ENCODE data around the gene SLC22A31. TPM values are rescaled to one million over a fixed set of nuclear protein-coding genes. Genes with fewer than 3 reads are reported as not detected.
"Not testable (repeated sequence)": the region's sequence is repeated elsewhere in the genome, so short reads cannot be mapped to it uniquely, and the experiment has no call there.

The SLC22A31 gene
- total RNA-seq, 2 donors from 2014 or later = 0.81 TPM; not detected in 1

DNA sequence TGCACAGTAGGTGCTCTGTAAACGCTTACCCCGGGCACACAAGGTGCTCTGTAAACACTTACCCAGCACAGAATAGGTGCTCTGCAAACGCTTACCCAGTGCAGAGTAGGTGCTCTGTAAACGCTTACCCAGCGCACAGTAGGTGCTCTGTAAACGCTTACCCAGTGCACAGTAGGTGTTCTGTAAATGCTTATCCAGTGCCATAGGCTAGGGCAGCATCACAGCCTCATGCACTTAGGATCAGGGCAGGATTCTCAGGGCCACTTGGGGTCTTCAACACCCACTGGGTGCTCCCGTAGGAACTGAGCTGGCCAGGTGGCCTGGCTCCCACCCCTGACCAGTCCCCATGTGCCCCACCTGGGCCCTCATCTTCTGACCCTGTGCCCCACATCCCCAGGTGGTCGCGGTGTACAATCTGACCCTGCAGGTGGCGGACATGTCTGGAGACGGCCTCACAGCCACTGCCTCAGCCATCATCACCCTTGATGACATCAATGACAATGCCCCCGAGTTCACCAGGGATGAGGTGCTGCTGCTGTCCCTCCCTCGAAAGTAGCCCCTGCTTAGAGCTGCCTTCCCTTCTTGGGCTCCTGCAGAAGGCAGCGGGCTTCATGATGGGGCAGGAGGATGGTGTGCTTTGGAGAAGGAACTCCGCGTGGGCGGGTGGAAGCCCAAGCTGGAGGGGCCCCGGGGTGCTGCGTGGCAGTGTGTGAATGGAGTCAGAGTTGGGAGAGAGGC lies 13.1 kb downstream of the SLC22A31 start:
- DNase-seq (ENCODE audit: low spot score) = no peak
- H3K27me3 ChIP-seq (replicated peaks; ENCODE audit: insufficient read depth) = no peaks in the 10 kb centered on the region
- TF ChIP-seq, protein P1, sequence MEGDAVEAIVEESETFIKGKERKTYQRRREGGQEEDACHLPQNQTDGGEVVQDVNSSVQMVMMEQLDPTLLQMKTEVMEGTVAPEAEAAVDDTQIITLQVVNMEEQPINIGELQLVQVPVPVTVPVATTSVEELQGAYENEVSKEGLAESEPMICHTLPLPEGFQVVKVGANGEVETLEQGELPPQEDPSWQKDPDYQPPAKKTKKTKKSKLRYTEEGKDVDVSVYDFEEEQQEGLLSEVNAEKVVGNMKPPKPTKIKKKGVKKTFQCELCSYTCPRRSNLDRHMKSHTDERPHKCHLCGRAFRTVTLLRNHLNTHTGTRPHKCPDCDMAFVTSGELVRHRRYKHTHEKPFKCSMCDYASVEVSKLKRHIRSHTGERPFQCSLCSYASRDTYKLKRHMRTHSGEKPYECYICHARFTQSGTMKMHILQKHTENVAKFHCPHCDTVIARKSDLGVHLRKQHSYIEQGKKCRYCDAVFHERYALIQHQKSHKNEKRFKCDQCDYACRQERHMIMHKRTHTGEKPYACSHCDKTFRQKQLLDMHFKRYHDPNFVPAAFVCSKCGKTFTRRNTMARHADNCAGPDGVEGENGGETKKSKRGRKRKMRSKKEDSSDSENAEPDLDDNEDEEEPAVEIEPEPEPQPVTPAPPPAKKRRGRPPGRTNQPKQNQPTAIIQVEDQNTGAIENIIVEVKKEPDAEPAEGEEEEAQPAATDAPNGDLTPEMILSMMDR (IDR thresholded peaks at IDR 0.05) = no peak

DNA sequence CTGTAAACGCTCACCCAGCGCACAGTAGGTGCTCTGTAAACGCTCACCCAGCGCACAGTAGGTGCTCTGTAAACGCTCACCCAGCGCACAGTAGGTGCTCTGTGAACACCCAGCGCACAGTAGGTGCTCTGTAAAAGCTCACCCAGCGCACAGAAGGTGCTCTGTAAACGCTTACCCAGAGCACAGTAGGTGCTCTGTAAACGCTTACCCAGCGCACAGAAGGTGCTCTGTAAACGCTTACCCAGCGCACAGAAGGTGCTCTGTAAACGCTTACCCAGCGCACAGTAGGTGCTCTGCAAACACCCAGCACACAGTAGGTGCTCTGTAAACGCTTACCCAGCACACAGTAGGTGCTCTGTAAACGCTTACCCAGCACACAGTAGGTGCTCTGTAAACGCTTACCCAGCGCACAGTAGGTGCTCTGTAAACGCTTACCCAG lies 13.7 kb downstream of the SLC22A31 start:
- H3K27me3 ChIP-seq (replicated peaks; ENCODE audit: insufficient read depth); DNase-seq (ENCODE audit: low spot score); H3K4me3 ChIP-seq; H3K36me3 ChIP-seq; H3K27ac ChIP-seq; ATAC-seq (ENCODE audit: insufficient number of reproducible peaks, low FRiP score, low read depth); H3K9me3 ChIP-seq; H3K4me1 ChIP-seq (ENCODE audit: control insufficient read depth in 1 of 2, low read depth in 2 of 2): not testable (repeated sequence)

More for the DNA sequence above, 13.1 kb downstream of the SLC22A31 start:
- Histone ChIP-seq H3K36me3 (no peaks in the 10 kb centered on the region), H3K27ac (no peak overlapping the region), H3K4me1 (ENCODE audit: control insufficient read depth in 1 of 2, low read depth in 2 of 2) (peaks cover 0 to 4% of the 10 kb centered on the region in 2 donors), H3K9me3 (no peaks in the 10 kb centered on the region), H3K4me3 (no peak overlapping the region)
- ATAC-seq (ENCODE audit: insufficient number of reproducible peaks, low FRiP score, low read depth) = no peak

DNA sequence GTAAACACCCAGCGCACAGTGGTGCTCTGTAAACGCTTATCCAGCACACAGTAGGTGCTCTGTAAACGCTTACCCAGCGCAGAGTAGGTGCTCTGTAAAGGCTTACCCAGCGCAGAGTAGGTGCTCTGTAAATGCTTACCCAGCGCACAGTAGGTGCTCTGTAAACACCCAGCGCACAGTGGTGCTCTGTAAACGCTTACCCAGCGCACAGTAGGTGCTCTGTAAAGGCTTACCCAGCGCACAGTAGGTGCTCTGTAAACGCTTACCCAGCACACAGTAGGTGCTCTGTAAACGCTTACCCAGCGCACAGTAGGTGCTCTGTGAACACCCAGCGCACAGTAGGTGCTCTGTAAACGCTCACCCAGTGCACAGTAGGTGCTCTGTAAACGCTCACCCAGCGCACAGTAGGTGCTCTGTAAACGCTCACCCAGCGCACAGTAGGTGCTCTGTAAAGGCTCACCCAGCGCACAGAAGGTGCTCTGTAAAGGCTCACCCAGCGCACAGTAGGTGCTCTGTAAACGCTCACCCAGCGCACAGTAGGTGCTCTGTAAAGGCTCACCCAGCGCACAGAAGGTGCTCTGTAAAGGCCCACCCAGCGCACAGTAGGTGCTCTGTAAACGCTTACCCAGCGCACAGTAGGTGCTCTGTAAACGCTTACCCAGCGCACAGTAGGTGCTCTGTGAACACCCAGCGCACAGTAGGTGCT lies 14.3 kb downstream of the SLC22A31 start:
- not testable (repeated sequence) for H3K4me3 ChIP-seq; H3K4me1 ChIP-seq (ENCODE audit: control insufficient read depth in 1 of 2, low read depth in 2 of 2); H3K9me3 ChIP-seq; H3K27ac ChIP-seq; H3K27me3 ChIP-seq (replicated peaks; ENCODE audit: insufficient read depth); DNase-seq (ENCODE audit: low spot score); H3K36me3 ChIP-seq; ATAC-seq (ENCODE audit: insufficient number of reproducible peaks, low FRiP score, low read depth)

DNA sequence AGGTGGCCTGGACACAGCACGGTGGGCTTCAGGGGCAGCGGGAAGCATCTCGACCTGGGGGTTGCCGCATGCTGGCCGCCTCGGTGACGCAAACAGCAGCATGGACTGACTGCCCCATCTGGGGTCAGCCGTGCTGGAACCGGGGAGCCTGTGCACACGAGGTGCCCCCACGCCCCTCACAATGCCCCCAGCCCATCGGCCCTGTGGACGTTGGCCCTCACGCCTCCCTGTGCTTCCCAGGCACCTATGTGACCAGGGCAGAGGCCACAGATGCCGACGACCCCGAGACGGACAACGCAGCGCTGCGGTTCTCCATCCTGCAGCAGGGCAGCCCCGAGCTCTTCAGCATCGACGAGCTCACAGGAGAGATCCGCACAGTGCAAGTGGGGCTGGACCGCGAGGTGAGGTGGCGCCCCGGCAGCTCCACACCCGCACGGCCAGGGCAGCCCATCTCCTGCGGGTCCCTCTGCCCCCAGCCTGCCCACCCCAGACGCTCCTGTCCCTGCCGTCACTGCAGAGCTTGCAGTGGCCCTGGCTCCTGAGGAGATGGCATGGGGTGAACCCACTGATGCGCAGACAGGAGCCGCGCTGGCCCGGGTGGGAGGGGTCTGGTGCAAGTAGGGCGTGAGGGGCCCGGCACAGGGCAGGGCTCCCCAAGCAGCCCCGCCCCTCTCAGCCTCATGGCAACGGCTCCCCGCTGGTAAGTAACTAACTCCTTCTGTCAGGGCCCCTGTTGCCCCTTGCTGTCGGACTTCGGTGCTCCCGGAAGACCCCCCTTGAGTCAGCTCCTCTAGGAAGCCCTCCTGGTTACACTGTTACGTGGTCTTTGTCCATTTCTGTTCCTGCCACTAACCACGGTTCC lies 15.2 kb downstream of the SLC22A31 start:
- DNase-seq (ENCODE audit: low spot score) = no peak
- no peak overlapping the region for H3K27ac ChIP-seq
- H3K4me3 ChIP-seq = no peak overlapping the region
- no peaks in the 10 kb centered on the region for H3K36me3 ChIP-seq
- H3K4me1 ChIP-seq (ENCODE audit: control insufficient read depth in 1 of 2, low read depth in 2 of 2) = no peaks in the 10 kb centered on the region
- no peak for ATAC-seq (ENCODE audit: insufficient number of reproducible peaks, low FRiP score, low read depth)
- no peaks in the 10 kb centered on the region for H3K27me3 ChIP-seq (replicated peaks; ENCODE audit: insufficient read depth)
- TF ChIP-seq, protein P1 (IDR thresholded peaks at IDR 0.05) = no peak
- H3K9me3 ChIP-seq = no peaks in the 10 kb centered on the region

DNA sequence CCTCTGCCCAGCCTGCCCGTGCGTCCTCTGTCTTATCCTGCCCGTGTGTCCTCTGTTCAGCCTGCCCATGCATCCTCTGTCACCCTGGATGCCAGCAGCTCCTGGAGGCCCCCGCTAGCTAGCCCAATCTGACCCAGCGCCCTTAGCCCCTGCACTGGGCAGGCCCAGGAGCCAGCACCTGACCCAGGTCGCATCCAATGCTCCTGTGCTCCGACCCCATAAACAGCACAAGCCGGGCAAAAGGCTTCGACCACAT lies 15.7 kb downstream of the SLC22A31 start:
- no peaks in the 10 kb centered on the region for H3K36me3 ChIP-seq
- TF ChIP-seq, protein P1 (IDR thresholded peaks at IDR 0.05) = no peak
- no peak overlapping the region for H3K4me3 ChIP-seq
- no peaks in the 10 kb centered on the region for H3K4me1 ChIP-seq (ENCODE audit: control insufficient read depth in 1 of 2, low read depth in 2 of 2)
- DNase-seq (ENCODE audit: low spot score) (no peak), ATAC-seq (ENCODE audit: insufficient number of reproducible peaks, low FRiP score, low read depth) (no peak)
- no peaks in the 10 kb centered on the region for H3K27me3 ChIP-seq (replicated peaks; ENCODE audit: insufficient read depth)
- H3K27ac ChIP-seq = no peak overlapping the region
- H3K9me3 ChIP-seq = no peaks in the 10 kb centered on the region

Data from thoracic aorta (tissue), 2 donors.